ENCODE measurements around the gene TFR2.
"Not testable (repeated sequence)": the region's sequence is repeated elsewhere in the genome, so short reads cannot be mapped to it uniquely, and the experiment has no call there.

Gene TFR2

DNA sequence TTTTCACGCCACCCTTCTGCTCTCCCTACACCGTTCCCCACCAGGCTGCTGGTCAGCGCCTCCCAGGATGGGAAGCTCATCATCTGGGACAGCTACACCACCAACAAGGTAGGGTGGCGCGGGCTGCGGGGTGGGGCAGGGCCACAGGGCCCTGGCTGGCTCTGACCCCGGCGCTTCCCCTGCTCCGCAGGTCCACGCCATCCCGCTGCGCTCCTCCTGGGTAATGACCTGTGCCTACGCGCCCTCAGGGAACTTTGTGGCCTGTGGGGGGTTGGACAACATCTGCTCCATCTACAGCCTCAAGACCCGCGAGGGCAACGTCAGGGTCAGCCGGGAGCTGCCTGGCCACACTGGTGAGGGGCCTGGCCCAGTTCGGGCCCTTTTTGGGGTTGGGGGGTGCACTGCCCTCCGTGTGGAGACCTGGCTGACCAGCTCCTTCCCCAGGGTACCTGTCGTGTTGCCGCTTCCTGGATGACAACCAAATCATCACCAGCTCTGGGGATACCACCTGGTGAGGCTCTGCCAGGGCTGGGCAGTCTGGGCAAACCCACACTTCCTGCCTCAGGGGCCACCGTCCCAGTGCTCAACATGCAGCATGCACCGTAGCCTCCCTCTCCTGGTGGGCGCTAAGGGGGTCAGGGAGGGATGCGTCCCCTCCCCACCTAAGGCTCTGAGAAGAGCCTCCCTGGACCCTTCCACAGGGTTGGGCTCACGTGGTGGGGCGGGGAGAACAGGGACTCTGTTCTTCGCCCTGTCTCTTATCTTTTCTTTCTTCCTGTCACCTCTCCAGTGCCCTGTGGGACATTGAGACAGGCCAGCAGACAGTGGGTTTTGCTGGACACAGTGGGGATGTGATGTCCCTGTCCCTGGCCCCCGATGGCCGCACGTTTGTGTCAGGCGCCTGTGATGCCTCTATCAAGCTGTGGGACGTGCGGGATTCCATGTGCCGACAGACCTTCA lies 36.2 kb upstream of the TFR2 start:
- DNase-seq = no peak

GRCh38 chr7:100676501-100677306 lies 35.4 kb upstream of the TFR2 start:
- DNase-seq = no peak

GRCh38 chr7:100675581-100676350 lies 34.4 kb upstream of the TFR2 start:
- peak; percentile 89 for DNase-seq

GRCh38 chr7:100675105-100675451 lies 33.7 kb upstream of the TFR2 start:
- DNase-seq = no peak

DNA sequence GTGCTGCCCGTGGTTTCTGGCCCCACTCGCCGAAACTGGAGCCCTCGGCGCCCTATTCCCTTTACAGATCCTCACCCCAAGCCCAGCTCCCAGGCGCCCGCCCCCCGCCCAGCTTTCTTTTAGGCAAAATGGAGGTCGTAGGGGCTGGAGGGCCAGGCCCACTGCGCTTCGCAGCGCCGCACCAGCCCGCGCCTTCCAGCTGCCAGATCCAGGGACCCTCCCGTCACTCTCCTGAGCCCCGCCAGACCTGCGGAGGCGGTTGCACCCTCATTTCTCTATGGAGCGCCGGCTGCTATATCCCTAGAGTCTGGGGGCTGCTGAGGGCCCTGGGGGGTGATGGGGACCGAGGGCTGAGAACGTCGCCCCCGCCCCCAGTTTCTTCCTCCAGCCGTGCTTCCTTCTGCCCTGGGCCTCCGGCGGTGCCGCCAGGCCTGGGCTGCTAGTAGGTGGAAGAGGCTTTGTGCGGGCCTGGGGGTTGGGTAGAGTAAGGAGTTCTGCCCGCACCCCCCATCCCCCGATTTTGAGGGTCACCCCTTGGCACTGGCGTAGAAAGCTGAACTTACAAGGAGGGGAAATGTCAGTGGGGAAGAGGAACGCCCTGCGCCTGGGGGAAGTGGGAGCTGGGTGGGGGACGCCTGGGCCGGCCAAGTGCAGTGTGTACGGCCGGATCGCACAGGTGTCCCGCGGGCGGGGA lies 33.2 kb upstream of the TFR2 start:
- no peak for DNase-seq

GRCh38 chr7:100673942-100674410 lies 32.6 kb upstream of the TFR2 start:
- DNase-seq = no peak

DNA sequence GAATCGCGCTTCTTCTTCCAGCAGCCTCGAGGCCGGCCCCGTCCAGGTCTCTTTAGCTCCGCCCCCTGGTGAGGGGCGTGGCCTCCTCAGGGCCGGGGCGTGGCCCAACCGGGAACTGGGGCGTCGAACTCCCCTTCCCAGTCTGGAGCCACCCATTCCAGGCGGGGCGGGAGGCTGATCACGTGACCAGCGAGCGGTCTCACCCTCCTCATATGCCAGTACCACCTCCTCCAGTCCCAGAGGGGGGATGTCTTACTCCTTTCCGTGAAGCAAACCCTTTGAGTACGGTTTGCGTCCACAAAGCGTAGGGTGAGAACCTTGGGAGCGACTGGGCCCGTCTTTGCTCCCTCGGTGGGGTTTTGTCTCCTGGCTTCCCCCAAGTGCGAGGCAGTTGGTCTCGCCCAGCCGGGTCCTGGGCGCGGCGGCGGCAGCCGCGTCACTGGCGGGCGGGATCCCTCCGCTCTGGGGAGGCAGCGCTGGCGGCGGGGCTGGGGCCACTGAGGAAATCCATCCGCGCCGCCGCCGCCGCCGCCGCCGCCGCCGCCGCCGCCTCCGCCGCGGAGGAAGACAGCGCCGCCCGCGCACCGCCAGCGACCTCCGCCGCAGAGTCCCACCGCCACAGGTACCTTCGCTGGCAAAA lies 32.1 kb upstream of the TFR2 start, which contains the start of gene GNB2:
Gene GNB2 (plus strand): TSS at position 439 of the 640 bp plus-strand sequence. CDS start 2,526 bp downstream, outside the sequence.
- DNase-seq = peak; percentile 99

GRCh38 chr7:100671353-100672327 lies 30.3 kb upstream of the TFR2 start:
- no peak for DNase-seq

DNA sequence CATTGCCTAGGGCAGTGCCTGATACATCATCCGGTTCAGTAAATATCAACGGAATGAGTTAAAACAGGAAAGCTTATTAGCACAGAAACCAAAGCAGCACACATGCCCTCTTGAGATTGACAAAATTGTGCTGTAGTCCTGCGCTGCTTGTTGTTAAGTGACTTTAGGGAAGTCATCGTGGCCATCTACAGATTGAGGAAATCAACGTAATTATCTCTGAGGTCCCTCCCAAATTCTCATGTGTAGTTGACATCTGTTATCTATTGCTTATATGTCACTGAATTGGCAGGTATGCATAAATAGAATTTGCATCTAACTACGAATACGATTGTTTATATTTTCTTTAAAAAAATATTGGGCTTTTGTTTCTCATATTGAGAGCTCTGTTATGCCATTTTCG lies 28.7 kb upstream of the TFR2 start:
- no peak for DNase-seq

DNA sequence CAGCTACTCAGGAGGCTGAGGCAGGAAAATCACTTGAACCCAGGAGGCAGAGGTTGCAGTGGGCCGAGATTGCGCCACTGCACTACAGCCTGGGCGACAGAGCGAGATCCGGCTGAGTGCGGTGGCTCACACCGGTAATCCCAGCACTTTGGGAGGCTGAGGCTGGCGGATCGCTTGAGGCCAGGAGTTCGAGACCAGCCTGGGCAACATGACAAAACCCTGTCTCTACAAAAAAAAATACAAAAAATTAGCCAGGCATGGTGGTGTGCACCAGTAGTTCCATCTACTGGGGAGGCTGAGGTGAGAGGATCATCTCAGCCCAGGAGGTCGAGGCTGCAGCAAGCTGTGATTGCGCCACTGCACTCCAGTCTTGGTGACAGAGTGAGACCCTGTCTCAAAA lies 27.8 kb upstream of the TFR2 start:
- not testable (repeated sequence) for DNase-seq

- no peak for DNase-seq
Measured at GRCh38 chr7:100668069-100668449, 26.7 kb upstream of the TFR2 start.

DNA sequence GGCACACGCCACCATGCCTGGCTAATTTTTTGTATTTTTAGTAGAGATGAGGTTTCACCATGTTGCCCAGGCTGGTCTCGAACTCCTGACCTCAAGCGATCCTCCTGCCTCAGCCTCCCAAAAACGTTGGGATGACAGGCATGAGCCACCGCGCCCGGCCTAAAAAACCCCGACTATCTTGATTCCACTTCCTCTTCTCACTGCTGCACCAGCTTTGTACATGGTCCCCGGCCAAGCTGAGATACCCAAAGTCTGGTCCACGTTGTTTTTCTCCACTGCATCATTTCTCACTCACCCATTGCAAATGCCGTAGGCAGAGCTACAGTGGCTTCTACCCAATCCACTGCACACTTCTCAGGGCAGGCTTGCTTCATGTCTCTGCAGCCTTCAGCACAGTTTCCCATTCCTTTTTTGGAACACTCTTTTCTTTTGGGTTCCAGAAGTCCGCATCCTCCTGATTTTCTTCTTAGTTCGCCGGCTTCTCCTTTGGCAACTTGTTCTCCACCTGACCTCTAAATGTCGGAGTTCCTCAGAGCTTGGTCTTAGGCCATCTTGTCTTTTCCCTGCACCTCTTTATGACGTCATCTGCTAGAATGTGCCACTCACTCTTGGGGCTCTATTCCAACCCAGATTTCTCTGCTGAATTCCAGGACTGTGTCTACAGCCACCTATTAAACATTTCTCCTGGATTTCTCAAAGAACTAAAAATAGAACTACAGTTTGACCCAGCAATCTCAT lies 26.1 kb upstream of the TFR2 start:
- no peak for DNase-seq

DNA sequence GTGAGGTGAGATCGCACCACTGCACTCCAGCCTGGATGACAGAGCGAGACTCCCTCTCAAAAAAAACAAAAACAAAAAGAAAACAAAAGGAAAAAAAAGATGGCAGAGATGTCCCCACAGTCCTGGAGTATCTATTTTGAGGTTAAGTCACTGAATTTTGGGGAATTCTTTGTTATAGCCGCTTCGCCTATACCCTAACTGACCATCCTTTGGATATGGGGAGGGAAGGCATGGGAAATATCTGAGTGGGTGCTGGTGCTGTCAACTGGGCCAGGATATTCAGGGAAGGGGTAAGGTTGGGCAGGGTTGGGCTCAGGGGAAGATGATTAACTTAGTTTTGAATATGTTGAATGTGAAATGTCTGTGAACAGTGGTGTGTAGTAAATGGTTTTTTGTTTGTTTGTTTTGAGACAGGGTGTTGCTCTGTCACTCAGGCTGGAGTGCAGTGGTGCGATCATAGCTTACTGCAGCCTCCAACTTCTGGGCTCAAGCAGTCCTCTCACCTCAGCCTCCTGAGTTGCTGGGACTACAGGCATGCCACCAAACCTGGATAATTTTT lies 23.9 kb upstream of the TFR2 start:
- DNase-seq = no peak

DNA sequence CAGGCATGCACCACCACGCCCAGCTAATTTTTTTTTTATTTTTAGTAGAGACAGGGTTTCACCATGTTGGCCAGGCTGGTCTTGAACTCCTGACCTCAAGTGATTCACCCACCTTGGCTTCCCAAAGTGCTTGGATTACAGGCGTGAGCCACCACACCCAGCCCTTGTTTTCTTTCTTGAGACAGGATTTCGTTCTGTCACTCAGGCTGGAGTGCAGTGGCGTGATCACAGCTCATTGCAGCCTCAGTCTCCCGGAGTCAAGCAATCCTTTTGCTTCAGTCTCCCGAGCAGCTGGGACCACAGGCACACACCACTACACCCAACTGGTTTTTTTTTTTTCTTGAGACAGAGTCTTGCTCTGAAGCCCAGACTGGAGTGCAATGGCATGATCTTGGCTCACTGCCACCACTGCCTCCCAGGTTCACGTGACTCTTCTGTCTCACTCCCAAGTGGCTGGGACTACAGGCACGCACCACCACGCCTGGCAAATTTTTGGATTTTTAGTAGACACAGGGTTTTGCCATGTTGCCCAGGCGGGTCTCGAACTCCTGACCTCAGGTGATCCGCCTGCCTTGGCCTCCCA lies 20.9 kb upstream of the TFR2 start:
- not testable (repeated sequence) for DNase-seq

- peak; percentile 50 for DNase-seq
Measured at GRCh38 chr7:100655908-100656674, 14.7 kb upstream of the TFR2 start, which contains the start of gene ACTL6B. TSS of gene ACTL6B (minus strand) at chr7:100656448. CDS start at chr7:100656354, 94 bp downstream.

DNA sequence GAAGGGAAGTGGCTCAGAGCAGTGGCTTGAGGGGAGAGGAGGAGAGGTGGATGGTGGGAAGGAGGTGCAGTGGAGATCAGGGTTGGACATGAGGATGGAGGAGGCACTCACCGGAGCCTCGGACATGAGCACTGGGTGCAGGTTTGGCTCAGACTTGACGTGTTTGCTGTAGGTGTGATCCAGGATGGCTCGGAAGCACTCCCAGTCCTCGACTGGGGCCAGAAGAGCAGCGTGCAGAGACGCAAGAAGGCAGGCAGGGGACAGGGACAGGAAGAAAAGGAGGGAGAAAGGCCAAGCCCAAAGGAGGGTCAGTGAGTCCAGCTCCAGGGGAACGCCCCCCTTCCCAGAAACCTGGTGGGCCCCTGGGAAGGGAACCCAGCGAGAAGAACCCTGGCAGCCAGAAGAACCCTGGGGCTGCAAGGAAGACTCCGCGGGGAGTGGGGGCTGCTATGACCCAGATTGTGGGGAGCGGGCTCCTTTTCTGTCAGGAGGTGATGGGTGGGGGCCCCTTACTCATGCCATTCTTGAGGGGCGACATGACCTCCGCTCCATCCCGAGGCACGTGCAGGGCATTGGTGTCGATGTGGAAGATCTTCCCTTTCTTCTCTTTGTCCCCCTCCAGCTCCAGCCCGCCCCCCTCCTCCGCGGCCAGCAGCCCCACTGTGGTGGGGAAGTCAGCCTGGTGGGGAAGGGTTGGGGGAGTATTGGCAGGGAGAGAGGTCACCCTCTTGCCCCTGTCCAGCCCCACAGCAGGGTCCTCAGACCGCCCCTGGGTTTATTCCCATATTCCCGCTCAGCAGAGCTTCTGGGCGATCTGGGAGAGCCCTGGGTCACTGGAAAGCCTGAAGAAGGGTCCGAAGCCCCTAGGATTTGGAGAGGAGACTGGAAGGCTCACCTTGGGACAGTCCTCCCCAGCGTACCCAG lies 13.8 kb upstream of the TFR2 start:
- no peak for DNase-seq
